ENCODE measurements around the gene NEXMIF.
"Not testable (repeated sequence)": the region's sequence is repeated elsewhere in the genome, so short reads cannot be mapped to it uniquely, and the experiment has no call there.

NEXMIF gene

DNA sequence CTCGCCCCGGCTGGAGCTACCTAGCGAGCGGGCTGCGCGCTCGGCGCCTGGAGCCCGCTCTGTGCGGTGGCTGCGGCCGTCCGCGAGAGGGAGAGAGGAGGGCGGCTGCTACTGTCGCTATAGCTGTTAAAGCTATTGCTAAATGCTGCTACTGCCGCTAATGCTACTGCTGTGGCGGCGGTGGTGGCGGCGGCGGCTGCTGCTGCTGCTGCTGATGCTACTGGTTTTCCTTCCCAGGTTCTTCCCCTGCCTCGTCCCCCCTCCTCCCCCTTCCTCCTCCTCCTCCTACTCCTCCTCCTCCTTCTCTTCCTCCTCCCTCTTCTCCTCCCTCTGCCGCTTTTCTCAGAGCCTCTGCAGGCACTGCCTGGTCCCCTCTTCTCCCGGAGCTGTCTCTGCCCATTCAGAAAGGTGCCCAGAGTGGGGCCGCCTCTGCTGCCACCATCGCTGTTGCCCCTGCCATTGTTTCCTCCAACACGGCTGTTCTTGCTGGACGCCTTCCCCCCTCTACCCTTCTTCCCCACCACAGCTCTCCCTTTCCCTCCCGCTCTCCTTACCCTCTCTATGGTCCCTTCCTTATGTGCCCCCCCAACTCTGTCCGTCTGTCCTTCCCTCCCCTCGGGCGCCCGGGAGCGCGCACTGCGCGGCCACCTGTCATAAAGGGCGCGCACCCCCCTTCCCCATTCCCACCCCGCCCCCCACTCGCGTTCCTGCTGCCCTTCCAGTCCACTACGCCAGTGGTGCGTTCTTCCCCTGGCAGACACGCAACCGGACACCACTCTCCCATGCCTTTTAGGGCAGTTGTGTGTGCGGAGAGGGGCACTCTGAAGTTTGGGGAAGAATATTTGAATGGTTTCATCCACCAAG is at the start of gene NEXMIF:
NEXMIF (minus strand) TSS at position 228 of the 864 bp plus-strand sequence.
- H3K27ac ChIP-seq = peak within 1 kb of the TSS; percentile 22; the same call in 1 of the 2 replicates
- TF ChIP-seq ZFX (IDR thresholded peaks at IDR 0.05) = no peak
- TF ChIP-seq, protein P1, sequence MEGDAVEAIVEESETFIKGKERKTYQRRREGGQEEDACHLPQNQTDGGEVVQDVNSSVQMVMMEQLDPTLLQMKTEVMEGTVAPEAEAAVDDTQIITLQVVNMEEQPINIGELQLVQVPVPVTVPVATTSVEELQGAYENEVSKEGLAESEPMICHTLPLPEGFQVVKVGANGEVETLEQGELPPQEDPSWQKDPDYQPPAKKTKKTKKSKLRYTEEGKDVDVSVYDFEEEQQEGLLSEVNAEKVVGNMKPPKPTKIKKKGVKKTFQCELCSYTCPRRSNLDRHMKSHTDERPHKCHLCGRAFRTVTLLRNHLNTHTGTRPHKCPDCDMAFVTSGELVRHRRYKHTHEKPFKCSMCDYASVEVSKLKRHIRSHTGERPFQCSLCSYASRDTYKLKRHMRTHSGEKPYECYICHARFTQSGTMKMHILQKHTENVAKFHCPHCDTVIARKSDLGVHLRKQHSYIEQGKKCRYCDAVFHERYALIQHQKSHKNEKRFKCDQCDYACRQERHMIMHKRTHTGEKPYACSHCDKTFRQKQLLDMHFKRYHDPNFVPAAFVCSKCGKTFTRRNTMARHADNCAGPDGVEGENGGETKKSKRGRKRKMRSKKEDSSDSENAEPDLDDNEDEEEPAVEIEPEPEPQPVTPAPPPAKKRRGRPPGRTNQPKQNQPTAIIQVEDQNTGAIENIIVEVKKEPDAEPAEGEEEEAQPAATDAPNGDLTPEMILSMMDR (conservative IDR thresholded peaks at IDR 0.05) = peak; percentile 39; the same call in 1 of the 2 replicates

DNA sequence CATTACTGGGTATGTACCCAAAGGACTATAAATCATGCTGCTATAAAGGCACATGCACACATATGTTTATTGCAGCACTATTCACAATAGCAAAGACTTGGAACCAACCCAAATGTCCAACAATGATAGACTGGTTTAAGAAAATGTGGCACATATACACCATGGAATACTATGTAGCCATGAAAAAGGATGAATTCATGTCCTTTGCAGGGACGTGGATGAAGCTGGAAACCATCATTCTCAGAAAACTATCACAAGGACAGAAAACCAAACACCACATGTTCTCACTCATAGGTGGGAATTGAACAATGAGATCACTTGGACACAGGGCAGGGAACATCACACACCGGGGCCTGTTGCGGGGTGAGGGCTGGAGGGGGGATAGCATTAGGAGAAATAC is 36.7 kb upstream of the NEXMIF start:
- not testable (repeated sequence) for H3K27ac ChIP-seq

DNA sequence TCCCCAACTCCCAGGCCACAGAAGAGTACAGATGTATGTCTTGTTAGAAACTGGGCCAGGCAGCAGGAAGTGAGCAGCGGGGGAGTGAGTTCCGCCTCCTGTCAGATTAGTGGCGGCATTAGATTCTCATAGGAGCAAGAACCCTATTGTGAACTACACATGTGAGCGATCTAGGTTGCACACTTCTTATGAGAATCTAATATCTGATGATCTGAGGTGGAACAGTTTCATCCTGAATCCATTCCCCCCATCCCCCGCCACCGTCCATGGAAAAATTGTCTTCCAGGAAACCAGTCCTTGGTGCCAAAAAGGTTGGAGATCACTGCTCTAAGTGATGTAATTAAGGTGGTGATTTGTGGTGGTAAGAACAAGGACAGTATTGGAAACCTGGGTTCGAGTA is 24.5 kb upstream of the NEXMIF start:
- H3K27ac ChIP-seq = no peak overlapping the region
- TF ChIP-seq, protein P1 (conservative IDR thresholded peaks at IDR 0.05) = no peak
- no peak for TF ChIP-seq ZFX (IDR thresholded peaks at IDR 0.05)

DNA sequence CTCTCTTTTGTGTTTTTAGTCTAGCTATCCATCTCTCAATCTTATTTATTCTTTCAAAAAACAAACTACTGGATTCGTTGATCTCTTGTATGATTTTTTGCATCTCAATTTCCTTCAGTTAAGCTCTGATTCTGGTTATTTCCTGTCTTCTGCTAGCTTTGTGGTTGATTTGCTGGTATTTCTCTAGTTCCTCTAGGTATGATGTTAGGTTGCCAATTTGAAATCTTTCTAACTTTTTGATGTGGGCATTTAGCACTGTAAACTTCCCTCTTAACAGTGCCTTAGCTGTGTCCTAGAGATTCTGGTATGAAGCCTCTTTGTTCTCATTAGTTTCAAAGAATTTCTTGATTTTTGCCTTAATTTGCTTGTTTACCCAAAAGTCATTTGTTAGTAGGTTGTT is 15.2 kb upstream of the NEXMIF start:
- TF ChIP-seq, protein P1 (conservative IDR thresholded peaks at IDR 0.05) = no peak
- TF ChIP-seq ZFX (IDR thresholded peaks at IDR 0.05) = no peak
- no peak overlapping the region for H3K27ac ChIP-seq

DNA sequence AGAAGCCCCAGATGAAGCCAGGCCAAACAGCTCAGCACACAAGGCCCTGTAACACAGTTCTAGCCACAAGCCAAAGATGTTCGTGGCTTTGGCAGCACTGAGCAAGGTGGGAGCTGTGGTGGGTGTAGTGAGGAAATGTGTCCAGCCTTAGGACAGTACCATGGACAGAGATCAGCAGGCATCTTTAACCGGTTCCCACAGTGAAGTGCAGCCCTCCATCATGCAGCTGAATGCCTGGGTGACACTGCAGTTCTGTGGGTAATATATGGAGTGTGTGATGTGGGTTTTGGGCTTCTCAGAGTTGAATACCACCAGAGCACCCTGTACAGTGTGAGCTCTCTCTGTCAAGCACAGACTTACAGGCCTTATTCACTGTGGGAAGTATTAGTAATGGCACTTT is 6.0 kb upstream of the NEXMIF start:
- H3K27ac ChIP-seq = no peak overlapping the region

DNA sequence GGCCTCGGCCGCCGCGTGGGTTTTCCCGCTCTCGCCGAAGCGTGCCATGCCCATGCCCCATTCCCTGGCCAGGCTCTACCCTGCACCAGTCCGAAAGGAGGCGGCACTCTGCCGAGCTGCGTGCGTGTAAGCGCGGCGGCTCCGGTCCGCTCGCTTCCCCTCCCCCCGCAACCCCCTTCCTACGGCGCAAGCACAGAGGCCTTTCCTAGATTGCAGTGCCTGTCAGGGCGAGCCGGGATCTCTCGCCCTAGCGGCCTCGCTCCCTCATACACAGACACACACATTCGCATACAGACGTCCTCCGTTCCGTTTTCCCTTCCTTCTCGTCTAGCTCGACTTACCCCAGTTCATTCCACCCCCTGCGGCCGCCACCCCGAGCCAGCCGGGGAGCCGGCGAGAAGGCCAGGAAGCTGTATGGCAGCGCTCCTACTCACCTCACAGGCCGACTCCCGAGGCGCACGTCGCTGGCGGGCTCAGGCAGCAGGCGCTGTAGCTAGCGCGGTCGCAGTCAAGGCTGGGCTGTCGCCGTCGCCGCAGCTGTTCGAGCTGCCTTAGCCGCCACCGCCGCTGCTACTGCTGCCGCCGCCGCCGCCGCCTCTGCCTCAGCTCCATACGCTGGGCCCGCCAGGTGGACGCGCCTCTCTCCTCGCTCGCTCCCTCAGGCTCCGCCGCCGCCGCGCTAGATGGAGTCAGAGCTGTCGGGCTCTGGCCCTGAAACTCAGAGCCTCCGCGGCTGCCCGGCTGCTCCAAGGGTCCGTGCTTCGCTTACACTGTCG is 615 bp downstream of the NEXMIF start:
- TF ChIP-seq, protein P1 (conservative IDR thresholded peaks at IDR 0.05) = no peak; the same call in 1 of the 2 replicates
- TF ChIP-seq ZFX (IDR thresholded peaks at IDR 0.05) = peak; percentile 24; the same call in 1 of the 2 replicates
- H3K27ac ChIP-seq = peak overlapping the region; percentile 22; the same call in 1 of the 2 replicates

More for the DNA sequence above, 6.0 kb upstream of the NEXMIF start:
- TF ChIP-seq, protein P1 (conservative IDR thresholded peaks at IDR 0.05) = no peak
- TF ChIP-seq ZFX (IDR thresholded peaks at IDR 0.05) = no peak

DNA sequence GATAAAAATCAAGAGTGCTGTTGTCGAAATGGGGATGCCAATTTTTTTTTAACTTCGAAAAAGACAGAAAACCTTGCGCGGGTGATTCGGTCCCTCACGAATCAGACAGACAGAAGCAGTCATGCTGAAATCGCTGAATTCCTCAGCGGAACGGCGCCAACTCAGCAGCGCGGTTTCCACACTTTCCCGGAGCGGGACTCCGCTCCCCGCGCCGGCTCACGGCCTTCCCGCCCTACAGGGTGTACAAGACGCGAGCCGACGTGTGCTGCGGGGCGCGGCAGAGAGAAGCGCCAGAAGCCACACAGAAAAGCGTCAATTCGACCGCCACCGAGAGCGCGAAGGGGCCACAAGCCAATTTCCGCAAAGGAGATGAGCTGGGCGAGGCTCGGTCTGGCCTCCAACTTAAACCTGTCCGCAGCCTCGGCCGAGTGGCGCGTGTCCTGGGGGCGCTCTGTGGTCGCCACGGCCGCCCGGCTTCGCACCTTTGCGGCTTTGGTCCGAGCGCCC is 1.3 kb downstream of the NEXMIF start:
- no peak overlapping the region for H3K27ac ChIP-seq

More for the DNA sequence above, 1.3 kb downstream of the NEXMIF start:
- no peak for TF ChIP-seq ZFX (IDR thresholded peaks at IDR 0.05)
- TF ChIP-seq, protein P1 (conservative IDR thresholded peaks at IDR 0.05) = no peak
